NB4 (cell line): ENCODE measurements around the gene ZNF428.
A peak's percentile ranks its signal among the peaks of the same experiment; 100 is the strongest.

Experiments used
- DNase-seq: peaks from one replicate; pipeline ENCODE4 v3.0.0; 2010; ENCODE audit warnings: low read depth
- H3K4me3 ChIP-seq: one replicate; pipeline ENCODE4 v1.5.1; 2011; ENCODE audit warnings: mild to moderate bottlenecking, low read depth, low read length, moderate library complexity
- MAX ChIP-seq: IDR thresholded peaks from 2 replicates; pipeline ENCODE4 v1.6.1; 2011; ENCODE audit warnings: low read depth, low read length
- MYC ChIP-seq: IDR thresholded peaks from 2 replicates; pipeline ENCODE4 v1.6.1; 2011; ENCODE audit warnings: low read depth, low read length
- POLR2A ChIP-seq: IDR thresholded peaks from 2 replicates; pipeline ENCODE4 v1.6.1; 2011; ENCODE audit warnings: mild to moderate bottlenecking; ENCODE audit not compliant: insufficient read length; ENCODE audit errors: extremely low read depth
- TF ChIP-seq, protein P1 (sequence below): IDR thresholded peaks from one replicate; pipeline ENCODE4 v1.5.1; 2012; ENCODE audit warnings: low read depth, low read length

The ZNF428 gene

DNA sequence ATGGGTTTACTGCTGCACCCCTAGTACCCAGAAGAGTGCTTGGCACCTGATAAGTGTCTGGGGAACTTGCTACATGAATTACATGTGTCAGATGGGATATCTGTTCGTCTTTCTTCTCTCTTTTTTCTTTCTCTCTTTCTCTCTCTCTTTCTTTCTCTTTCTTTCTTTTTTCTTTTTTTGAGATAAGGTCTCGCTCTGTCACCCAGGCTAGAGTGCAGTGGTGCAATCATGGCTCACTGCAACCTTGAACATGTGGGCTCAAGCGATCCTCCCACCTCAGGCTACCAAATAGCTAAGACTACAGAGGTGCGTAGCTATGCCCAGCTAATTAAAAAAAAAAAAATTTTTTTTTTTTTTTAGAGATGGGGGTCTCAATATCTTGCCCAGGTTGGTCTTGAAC lies 14.1 kb upstream of the ZNF428 start:
- H3K4me3 ChIP-seq, result no peak overlapping the region
- no peak for DNase-seq
- TF ChIP-seq MYC, result no peak
- TF ChIP-seq, protein P1, sequence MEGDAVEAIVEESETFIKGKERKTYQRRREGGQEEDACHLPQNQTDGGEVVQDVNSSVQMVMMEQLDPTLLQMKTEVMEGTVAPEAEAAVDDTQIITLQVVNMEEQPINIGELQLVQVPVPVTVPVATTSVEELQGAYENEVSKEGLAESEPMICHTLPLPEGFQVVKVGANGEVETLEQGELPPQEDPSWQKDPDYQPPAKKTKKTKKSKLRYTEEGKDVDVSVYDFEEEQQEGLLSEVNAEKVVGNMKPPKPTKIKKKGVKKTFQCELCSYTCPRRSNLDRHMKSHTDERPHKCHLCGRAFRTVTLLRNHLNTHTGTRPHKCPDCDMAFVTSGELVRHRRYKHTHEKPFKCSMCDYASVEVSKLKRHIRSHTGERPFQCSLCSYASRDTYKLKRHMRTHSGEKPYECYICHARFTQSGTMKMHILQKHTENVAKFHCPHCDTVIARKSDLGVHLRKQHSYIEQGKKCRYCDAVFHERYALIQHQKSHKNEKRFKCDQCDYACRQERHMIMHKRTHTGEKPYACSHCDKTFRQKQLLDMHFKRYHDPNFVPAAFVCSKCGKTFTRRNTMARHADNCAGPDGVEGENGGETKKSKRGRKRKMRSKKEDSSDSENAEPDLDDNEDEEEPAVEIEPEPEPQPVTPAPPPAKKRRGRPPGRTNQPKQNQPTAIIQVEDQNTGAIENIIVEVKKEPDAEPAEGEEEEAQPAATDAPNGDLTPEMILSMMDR, result no peak
- TF ChIP-seq POLR2A, result no peak
- no peak for TF ChIP-seq MAX

GRCh38 chr19:43631491-43631890 lies 12.1 kb upstream of the ZNF428 start:
- TF ChIP-seq, protein P1, result no peak
- no peak for TF ChIP-seq POLR2A
- H3K4me3 ChIP-seq, result no peak overlapping the region
- DNase-seq, result no peak

DNA sequence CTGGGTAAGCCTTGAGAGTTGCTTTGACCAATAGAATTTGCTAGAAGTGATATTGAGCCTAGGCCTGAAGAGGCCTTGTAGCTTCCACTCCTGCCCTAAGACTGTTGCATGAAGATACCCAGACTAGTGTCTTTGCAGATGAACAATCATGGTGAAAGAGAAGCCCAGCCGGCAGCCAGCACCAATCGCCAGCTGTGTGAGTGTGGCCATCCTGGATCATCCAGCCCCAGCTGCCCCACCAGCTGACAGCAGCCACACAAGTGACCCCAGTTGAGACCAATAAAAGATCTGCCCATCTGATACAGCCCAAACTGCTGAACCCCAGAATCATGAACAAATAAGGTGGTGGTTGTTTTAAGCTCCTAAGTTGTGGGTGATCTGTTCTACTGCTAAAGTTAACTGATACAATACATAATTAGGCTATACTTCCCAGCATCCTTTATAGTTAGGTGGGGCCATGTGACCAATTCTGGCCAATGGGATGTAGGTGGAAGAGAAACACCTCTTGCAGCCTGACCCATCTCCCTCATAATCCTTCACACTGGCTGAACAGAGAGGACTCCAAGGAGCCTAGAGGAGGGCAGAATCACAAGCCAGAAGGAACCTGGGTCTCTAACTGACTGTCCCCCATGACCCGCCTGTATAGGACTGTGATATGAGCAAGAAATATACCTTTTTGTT lies 9.4 kb upstream of the ZNF428 start:
- DNase-seq, result no peak
- H3K4me3 ChIP-seq, result no peak overlapping the region
- TF ChIP-seq MAX (no peak), POLR2A (no peak), MYC (no peak)
- TF ChIP-seq, protein P1, result no peak

DNA sequence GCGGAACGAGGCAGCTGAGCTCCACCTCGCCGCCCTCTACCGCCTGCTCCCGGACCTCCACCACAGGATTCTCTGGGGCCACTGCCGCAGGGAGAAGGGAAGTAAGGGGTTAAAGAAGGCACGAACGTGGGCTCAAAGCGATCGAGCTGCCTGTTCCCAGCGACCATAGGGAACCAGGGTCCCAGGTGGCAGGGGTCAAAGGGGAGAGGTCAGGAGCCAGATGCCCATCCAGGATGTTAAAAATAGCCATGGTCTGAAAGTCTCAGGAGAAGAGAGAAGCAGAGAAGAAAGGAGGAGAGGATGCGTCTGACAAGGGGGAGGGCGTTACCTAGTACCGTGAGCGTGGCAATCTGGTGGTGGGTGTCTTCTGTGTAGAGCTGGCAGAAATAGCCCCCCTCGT lies 7.4 kb upstream of the ZNF428 start:
- no peak for DNase-seq
- H3K4me3 ChIP-seq, result no peak overlapping the region
- TF ChIP-seq, protein P1, result no peak
- TF ChIP-seq MAX (no peak), POLR2A (no peak), MYC (no peak)

DNA sequence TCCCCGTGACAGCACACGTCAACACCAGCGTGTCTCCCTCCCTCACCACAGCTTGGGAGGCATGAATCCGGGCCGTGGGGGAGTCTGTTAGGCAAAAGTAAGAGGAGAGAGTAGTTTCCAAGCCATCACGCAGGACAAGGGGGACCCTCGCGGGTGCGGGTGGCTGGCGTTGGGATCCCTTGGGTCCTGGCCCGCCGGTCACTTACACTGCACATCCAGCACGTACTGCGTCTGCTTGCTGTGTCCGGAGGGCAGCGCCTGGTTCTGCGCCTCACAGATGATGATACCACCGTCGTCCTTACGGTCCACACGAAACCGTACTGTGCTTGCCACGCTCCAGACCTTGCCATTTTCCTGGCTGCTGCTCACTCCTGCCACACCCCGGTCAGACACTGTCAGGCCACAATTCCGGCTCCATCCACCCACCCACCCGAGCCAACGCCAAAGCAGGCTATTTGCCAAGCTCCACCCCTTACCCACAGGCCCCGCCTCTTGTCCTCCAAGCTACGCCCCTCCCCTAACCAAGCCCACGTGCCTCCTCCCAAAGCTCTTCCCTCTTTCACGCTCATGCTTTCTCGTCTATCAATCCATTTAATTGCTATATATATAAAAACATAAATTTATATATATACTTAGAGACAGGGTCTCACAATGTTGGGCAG lies 6.6 kb upstream of the ZNF428 start:
- peak; percentile 73 for DNase-seq
- TF ChIP-seq POLR2A (no peak), MYC (no peak)
- TF ChIP-seq, protein P1, result peak; percentile 14
- H3K4me3 ChIP-seq, result no peak overlapping the region

- peak; percentile 65 for DNase-seq
Measured at GRCh38 chr19:43624933-43625332, 5.5 kb upstream of the ZNF428 start.

More at GRCh38 chr19:43624933-43625332, 5.5 kb upstream of the ZNF428 start:
- no peak overlapping the region for H3K4me3 ChIP-seq
- TF ChIP-seq MYC (no peak), POLR2A (no peak), MAX (no peak)
- TF ChIP-seq, protein P1, result no peak
